HG03520 (cell line): ENCODE results near the gene RAI14.

Experiments
- ATAC-seq: cut with Tn5 transposase; IDR thresholded peaks from one replicate; pipeline ENCODE4 v1.9.1; 2021; ENCODE audit warnings: mild to moderate bottlenecking, moderate library complexity; ENCODE audit not compliant: unreplicated experiment

Gene RAI14

GRCh38 chr5:34639852-34640626 is 16.1 kb upstream of the RAI14 start:
- no peak for ATAC-seq

GRCh38 chr5:34648039-34648839 is 7.9 kb upstream of the RAI14 start:
- no peak for ATAC-seq

- no peak for ATAC-seq
Measured at GRCh38 chr5:34648840-34649158, 7.3 kb upstream of the RAI14 start.

- ATAC-seq, result no peak
Measured at GRCh38 chr5:34651791-34652190, 4.3 kb upstream of the RAI14 start.

- ATAC-seq, result no peak
Measured at GRCh38 chr5:34652466-34652865, 3.7 kb upstream of the RAI14 start.

- no peak for ATAC-seq
Measured at GRCh38 chr5:34652914-34653313, 3.2 kb upstream of the RAI14 start.

GRCh38 chr5:34653708-34654107 is 2.4 kb upstream of the RAI14 start:
- no peak for ATAC-seq

- ATAC-seq, result no peak
Measured at GRCh38 chr5:34655354-34655991, 655 bp upstream of the RAI14 start.

GRCh38 chr5:34656700-34657273 is 659 bp downstream of the RAI14 start:
- ATAC-seq, result no peak

- no peak for ATAC-seq
Measured at GRCh38 chr5:34657274-34657921, 1.3 kb downstream of the RAI14 start.

- ATAC-seq, result no peak
Measured at GRCh38 chr5:34657988-34658387, 1.9 kb downstream of the RAI14 start.

GRCh38 chr5:34659168-34659567 is 3.0 kb downstream of the RAI14 start:
- no peak for ATAC-seq

- no peak for ATAC-seq
Measured at GRCh38 chr5:34660444-34660843, 4.3 kb downstream of the RAI14 start.

- no peak for ATAC-seq
Measured at GRCh38 chr5:34663771-34664496, 7.8 kb downstream of the RAI14 start.

- no peak for ATAC-seq
Measured at GRCh38 chr5:34666392-34667080, 10.4 kb downstream of the RAI14 start.

GRCh38 chr5:34667705-34668104 is 11.6 kb downstream of the RAI14 start:
- no peak for ATAC-seq

- no peak for ATAC-seq
Measured at GRCh38 chr5:34669931-34670516, 13.9 kb downstream of the RAI14 start.

GRCh38 chr5:34672196-34672595 is 16.1 kb downstream of the RAI14 start:
- no peak for ATAC-seq

GRCh38 chr5:34673463-34674125 is 17.5 kb downstream of the RAI14 start:
- no peak for ATAC-seq
